GM11168 (cell line): ENCODE results near the gene MGA.

Experiments
- in situ Hi-C: fragments of 300-500 bp; cut with MboI; formaldehyde crosslinking; loops from one replicate; pipeline ENCODE4 v1.12.0; 2022; ENCODE audit warnings: low sequenced_read_pairs; ENCODE audit not compliant: unreplicated experiment

The MGA gene

GRCh38 chr15:41801850-41802455, 141.7 kb downstream of the MGA start:
- in situ Hi-C loops, result no loop called here

- in situ Hi-C loops, result no loop called here
Measured at GRCh38 chr15:41804361-41804760, 144.2 kb downstream of the MGA start.

GRCh38 chr15:41804916-41805666, 144.9 kb downstream of the MGA start:
- in situ Hi-C loops, result no loop called here

GRCh38 chr15:41805711-41806110, 145.5 kb downstream of the MGA start:
- in situ Hi-C loops, result no loop called here

GRCh38 chr15:41806291-41807181, 146.3 kb downstream of the MGA start:
- in situ Hi-C loops, result no loop called here

GRCh38 chr15:41809121-41809520, 148.9 kb downstream of the MGA start:
- in situ Hi-C loops, result no loop called here

GRCh38 chr15:41809526-41810220, 149.5 kb downstream of the MGA start:
- in situ Hi-C loops, result loop anchor here (5.0 kb wide), 1 partner anchor 37 kb away; the partner anchor contains the start of gene MAPKBP1

GRCh38 chr15:41810651-41811431, 150.6 kb downstream of the MGA start:
- in situ Hi-C loops, result loop anchor here (5.0 kb wide), 1 partner anchor 39 kb away; the partner anchor contains the start of gene MAPKBP1

GRCh38 chr15:41811432-41812195, 151.4 kb downstream of the MGA start:
- in situ Hi-C loops, result loop anchor here (5.0 kb wide), 1 partner anchor 39 kb away; the partner anchor contains the start of gene MAPKBP1

- in situ Hi-C loops, result loop anchor here (5.0 kb wide), 1 partner anchor 41 kb away; the partner anchor contains the start of gene MAPKBP1
Measured at GRCh38 chr15:41812820-41813375, 152.7 kb downstream of the MGA start.

GRCh38 chr15:41813426-41813825, 153.2 kb downstream of the MGA start:
- in situ Hi-C loops, result loop anchor here (5.0 kb wide), 1 partner anchor 41 kb away; the partner anchor contains the start of gene MAPKBP1

- in situ Hi-C loops, result loop anchor here (5.0 kb wide), 1 partner anchor 42 kb away; the partner anchor contains the start of gene MAPKBP1
Measured at GRCh38 chr15:41814534-41814933, 154.3 kb downstream of the MGA start.

- in situ Hi-C loops, result no loop called here
Measured at GRCh38 chr15:41816788-41817187, 156.6 kb downstream of the MGA start.

GRCh38 chr15:41817327-41817726, 157.1 kb downstream of the MGA start:
- in situ Hi-C loops, result no loop called here

GRCh38 chr15:41817781-41818180, 157.6 kb downstream of the MGA start:
- in situ Hi-C loops, result no loop called here

- in situ Hi-C loops, result no loop called here
Measured at GRCh38 chr15:41819455-41820050, 159.3 kb downstream of the MGA start.

GRCh38 chr15:41820791-41821423, 160.7 kb downstream of the MGA start:
- in situ Hi-C loops, result no loop called here
